ENCODE results near the gene RGMB.

RGMB gene

GRCh38 chr5:98785244-98785643 is 11.8 kb downstream of the RGMB start:
- DNase-seq (ENCODE audit: low spot score) = no peak

GRCh38 chr5:98786191-98786853 is 12.9 kb downstream of the RGMB start:
- no peak for DNase-seq (ENCODE audit: low spot score)

GRCh38 chr5:98787131-98787719 is 13.8 kb downstream of the RGMB start:
- DNase-seq (ENCODE audit: low spot score) = no peak

GRCh38 chr5:98789029-98789428 is 15.6 kb downstream of the RGMB start:
- no peak for DNase-seq (ENCODE audit: low spot score)

GRCh38 chr5:98791001-98791519 is 17.6 kb downstream of the RGMB start:
- DNase-seq (ENCODE audit: low spot score) = no peak

GRCh38 chr5:98791898-98792580 is 18.6 kb downstream of the RGMB start:
- DNase-seq (ENCODE audit: low spot score) = no peak

- DNase-seq (ENCODE audit: low spot score) = no peak
These were observed 19.8 kb downstream of the RGMB start for GRCh38 chr5:98793223-98793622.

- DNase-seq (ENCODE audit: low spot score) = no peak
These were observed 20.5 kb downstream of the RGMB start for GRCh38 chr5:98794001-98794400.

- no peak for DNase-seq (ENCODE audit: low spot score)
These were observed 21.1 kb downstream of the RGMB start for GRCh38 chr5:98794414-98795080.

- no peak for DNase-seq (ENCODE audit: low spot score)
These were observed 21.8 kb downstream of the RGMB start for GRCh38 chr5:98795243-98795642.

GRCh38 chr5:98796197-98796972 is 22.9 kb downstream of the RGMB start:
- peak; percentile 60 for DNase-seq (ENCODE audit: low spot score)

- DNase-seq (ENCODE audit: low spot score) = no peak
These were observed 24.9 kb downstream of the RGMB start for GRCh38 chr5:98798371-98798770.

- DNase-seq (ENCODE audit: low spot score) = no peak
These were observed 25.4 kb downstream of the RGMB start for GRCh38 chr5:98798847-98799246.

- no peak for DNase-seq (ENCODE audit: low spot score)
These were observed 30.6 kb downstream of the RGMB start for GRCh38 chr5:98804066-98804465.

- DNase-seq (ENCODE audit: low spot score) = no peak
These were observed 31.6 kb downstream of the RGMB start for GRCh38 chr5:98805070-98805469.

- DNase-seq (ENCODE audit: low spot score) = no peak
These were observed 34.3 kb downstream of the RGMB start for GRCh38 chr5:98807806-98808205.

GRCh38 chr5:98810206-98810605 is 36.7 kb downstream of the RGMB start:
- no peak for DNase-seq (ENCODE audit: low spot score)

GRCh38 chr5:98813755-98814154 is 40.3 kb downstream of the RGMB start:
- no peak for DNase-seq (ENCODE audit: low spot score)

- no peak for DNase-seq (ENCODE audit: low spot score)
These were observed 43.2 kb downstream of the RGMB start for GRCh38 chr5:98816582-98817222.

GRCh38 chr5:98825582-98826375 is 52.3 kb downstream of the RGMB start:
- DNase-seq (ENCODE audit: low spot score) = no peak

- DNase-seq (ENCODE audit: low spot score) = no peak
These were observed 53.7 kb downstream of the RGMB start for GRCh38 chr5:98827161-98827560.

Data from CD4-positive, alpha-beta T cell treated with Interleukin-2 at 100 ng/mL for 4 hours (primary cell).